ENCODE results near the gene CRKL. TPM values are rescaled to one million over a fixed set of nuclear protein-coding genes. Genes with fewer than 3 reads are reported as not detected.
"Not testable (repeated sequence)": the region's sequence is repeated elsewhere in the genome, so short reads cannot be mapped to it uniquely, and the experiment has no call there.

CRKL gene
- total and polyA plus RNA-seq, 2 of the 4 experiments (the other 2 are of a cell fraction), result 20.6 to 35.5 TPM

- H2AK5ac ChIP-seq (ENCODE audit: low read depth, low read length), result no peak overlapping the region
- H3K4me1 ChIP-seq (ENCODE audit: control insufficient read depth, insufficient read depth, low read length), result peaks cover 11% of the 10 kb centered on the region
- no peak overlapping the region for H2BK120ac ChIP-seq (ENCODE audit: low read depth, low read length)
- intact Hi-C loops (cut with micrococcal nuclease) (no loop called here), in situ Hi-C loops (cut with MboI; ENCODE audit: low sequenced_read_pairs) (no loop called here), dilution Hi-C loops (cut with HindIII; ENCODE audit: low sequenced_read_pairs, unreplicated experiment) (no loop called here)
- BruUV-seq (replicated peaks), result no TSS peak
- H3K9ac ChIP-seq (ENCODE audit: low read depth, low read length), result no peak overlapping the region
- H3K4ac ChIP-seq (ENCODE audit: low read depth, low read length), result no peak overlapping the region
- H2AK9ac ChIP-seq (replicated peaks; ENCODE audit: low read depth, low read length, poor library complexity), result no peak overlapping the region
- ChIA-PET CTCF (no interaction called here), POLR2A (ENCODE audit: unreplicated experiment) (no interaction called here)
- no peak overlapping the region for H4K5ac ChIP-seq (ENCODE audit: low read depth, low read length)
- H3K4me3 ChIP-seq (ENCODE audit: insufficient read depth, low read depth, low read length), result no peak overlapping the region
- no peaks in the 10 kb centered on the region for H3K27me3 ChIP-seq (ENCODE audit: control insufficient read depth, insufficient read depth, low read length)
- no peak overlapping the region for H3K14ac ChIP-seq (replicated peaks; ENCODE audit: low read depth, low read length)
- H4K20me1 ChIP-seq (ENCODE audit: insufficient read depth, low read length), result peaks cover 96% of the 10 kb centered on the region
- H3K18ac ChIP-seq (ENCODE audit: low read depth, low read length), result no peak overlapping the region
- DNase-seq (no peak), ATAC-seq (ENCODE audit: low read depth) (no peak)
- no peak overlapping the region for H2BK5ac ChIP-seq (ENCODE audit: low read depth, low read length, poor library complexity, severe bottlenecking)
- H3K27ac ChIP-seq (ENCODE audit: insufficient read depth, low read length), result no peak overlapping the region
- whole genome bisulfite sequencing, 2 experiments (ENCODE audit: extremely low coverage in 2 of 2, insufficient read length in 1 of 2), result no CpG with 5 or more reads among the region's 4 CpGs
- H3K9me3 ChIP-seq (ENCODE audit: control insufficient read depth, insufficient read depth, low read length), result no peaks in the 10 kb centered on the region
- H4K91ac ChIP-seq (ENCODE audit: insufficient read depth, low read depth, low read length), result no peak overlapping the region
- H2AFZ ChIP-seq (replicated peaks; ENCODE audit: low read length, poor library complexity), result no peak overlapping the region
- H4K8ac ChIP-seq (ENCODE audit: low read depth in 2 of 2, low read length in 2 of 2), result no peak overlapping the region
- no peak overlapping the region for H3K4me2 ChIP-seq (ENCODE audit: low read depth, low read length)
- H3K36me3 ChIP-seq (ENCODE audit: control insufficient read depth, insufficient read depth, low read length), result peaks cover 19% of the 10 kb centered on the region
- H2BK15ac ChIP-seq (ENCODE audit: low read depth, low read length), result no peak overlapping the region
- H3K56ac ChIP-seq (ENCODE audit: extremely low read depth, insufficient read depth, low read length), result no peak overlapping the region
- TF ChIP-seq NFE2L2 (IDR thresholded peaks at IDR 0.05; ENCODE audit: low read depth, low read length) (no peak), CHD1 (IDR thresholded peaks at IDR 0.05; ENCODE audit: low read depth, low read length) (no peak), CEBPB (IDR thresholded peaks at IDR 0.05; ENCODE audit: low read depth, low read length) (no peak), RAD21 (IDR thresholded peaks at IDR 0.05; ENCODE audit: low read length) (no peak), MXI1 (IDR thresholded peaks at IDR 0.05; ENCODE audit: borderline replicate concordance, low read depth, low read length) (no peak), MAFK (IDR thresholded peaks at IDR 0.05; ENCODE audit: low read depth, low read length) (no peak), USF2 (IDR thresholded peaks at IDR 0.05; ENCODE audit: low read depth, low read length) (no peak), POLR2A (IDR thresholded peaks at IDR 0.05; ENCODE audit: low read depth, low read length) (no peak)
- H3K23ac ChIP-seq (ENCODE audit: low read depth, low read length), result no peak overlapping the region
- H2BK20ac ChIP-seq (ENCODE audit: low read depth, low read length), result no peak overlapping the region
- H3K9me1 ChIP-seq (ENCODE audit: insufficient read depth, low read length), result peaks cover 18% of the 10 kb centered on the region
- peaks cover 7 to 72% of the 10 kb centered on the region in 2 experiments for H3K79me1 ChIP-seq (ENCODE audit: low read depth in 1 of 2, low read length in 2 of 2)
Measured at GRCh38 chr22:20940904-20941385, 23.7 kb downstream of the CRKL start.

- H3K4me1 ChIP-seq (ENCODE audit: control insufficient read depth, insufficient read depth, low read length), result peaks cover 11% of the 10 kb centered on the region
- H3K4me3 ChIP-seq (ENCODE audit: insufficient read depth, low read depth, low read length); H3K9ac ChIP-seq (ENCODE audit: low read depth, low read length); ATAC-seq (ENCODE audit: low read depth); H3K36me3 ChIP-seq (ENCODE audit: control insufficient read depth, insufficient read depth, low read length); H3K27me3 ChIP-seq (ENCODE audit: control insufficient read depth, insufficient read depth, low read length); H3K27ac ChIP-seq (ENCODE audit: insufficient read depth, low read length); H2BK20ac ChIP-seq (ENCODE audit: low read depth, low read length); H4K91ac ChIP-seq (ENCODE audit: insufficient read depth, low read depth, low read length); H2AFZ ChIP-seq (replicated peaks; ENCODE audit: low read length, poor library complexity); H3K9me3 ChIP-seq (ENCODE audit: control insufficient read depth, insufficient read depth, low read length); intact Hi-C loops (cut with micrococcal nuclease); H3K23ac ChIP-seq (ENCODE audit: low read depth, low read length); H4K8ac ChIP-seq (ENCODE audit: low read depth in 2 of 2, low read length in 2 of 2); H3K14ac ChIP-seq (replicated peaks; ENCODE audit: low read depth, low read length); in situ Hi-C loops (cut with MboI; ENCODE audit: low sequenced_read_pairs); H3K18ac ChIP-seq (ENCODE audit: low read depth, low read length); dilution Hi-C loops (cut with HindIII; ENCODE audit: low sequenced_read_pairs, unreplicated experiment); DNase-seq; BruUV-seq (replicated peaks); H2AK9ac ChIP-seq (replicated peaks; ENCODE audit: low read depth, low read length, poor library complexity); H3K4me2 ChIP-seq (ENCODE audit: low read depth, low read length); H3K56ac ChIP-seq (ENCODE audit: extremely low read depth, insufficient read depth, low read length); H2BK120ac ChIP-seq (ENCODE audit: low read depth, low read length); H2AK5ac ChIP-seq (ENCODE audit: low read depth, low read length); POLR2A ChIA-PET (ENCODE audit: unreplicated experiment); H2BK5ac ChIP-seq (ENCODE audit: low read depth, low read length, poor library complexity, severe bottlenecking); H3K4ac ChIP-seq (ENCODE audit: low read depth, low read length); H2BK15ac ChIP-seq (ENCODE audit: low read depth, low read length); H4K5ac ChIP-seq (ENCODE audit: low read depth, low read length): not testable (repeated sequence)
- H3K79me1 ChIP-seq (ENCODE audit: low read depth in 1 of 2, low read length in 2 of 2), result peaks cover 9 to 77% of the 10 kb centered on the region in 2 experiments
- H3K9me1 ChIP-seq (ENCODE audit: insufficient read depth, low read length), result peaks cover 26% of the 10 kb centered on the region
- H4K20me1 ChIP-seq (ENCODE audit: insufficient read depth, low read length), result peaks cover 96% of the 10 kb centered on the region
- no CpG with 5 or more reads among the region's 7 CpGs for WGBS, 2 experiments (ENCODE audit: extremely low coverage in 2 of 2, insufficient read length in 1 of 2)
- CTCF ChIA-PET, result interaction anchor here (0.8 kb wide), 1 partner anchor 13 kb away, joined by 3 read pairs; no protein-coding TSS in a partner anchor
Measured at GRCh38 chr22:20942203-20942902, 25.1 kb downstream of the CRKL start.

Data from IMR-90 (cell line).